GM18498 (cell line): ENCODE measurements around the gene UNC93B1.
A peak's percentile ranks its signal among the peaks of the same experiment; 100 is the strongest.

ENCODE experiments used
- ATAC-seq: cut with Tn5 transposase; IDR thresholded peaks from one replicate; pipeline ENCODE4 v1.9.1; 2021; ENCODE audit warnings: mild to moderate bottlenecking, moderate library complexity; ENCODE audit not compliant: unreplicated experiment

UNC93B1 gene

DNA sequence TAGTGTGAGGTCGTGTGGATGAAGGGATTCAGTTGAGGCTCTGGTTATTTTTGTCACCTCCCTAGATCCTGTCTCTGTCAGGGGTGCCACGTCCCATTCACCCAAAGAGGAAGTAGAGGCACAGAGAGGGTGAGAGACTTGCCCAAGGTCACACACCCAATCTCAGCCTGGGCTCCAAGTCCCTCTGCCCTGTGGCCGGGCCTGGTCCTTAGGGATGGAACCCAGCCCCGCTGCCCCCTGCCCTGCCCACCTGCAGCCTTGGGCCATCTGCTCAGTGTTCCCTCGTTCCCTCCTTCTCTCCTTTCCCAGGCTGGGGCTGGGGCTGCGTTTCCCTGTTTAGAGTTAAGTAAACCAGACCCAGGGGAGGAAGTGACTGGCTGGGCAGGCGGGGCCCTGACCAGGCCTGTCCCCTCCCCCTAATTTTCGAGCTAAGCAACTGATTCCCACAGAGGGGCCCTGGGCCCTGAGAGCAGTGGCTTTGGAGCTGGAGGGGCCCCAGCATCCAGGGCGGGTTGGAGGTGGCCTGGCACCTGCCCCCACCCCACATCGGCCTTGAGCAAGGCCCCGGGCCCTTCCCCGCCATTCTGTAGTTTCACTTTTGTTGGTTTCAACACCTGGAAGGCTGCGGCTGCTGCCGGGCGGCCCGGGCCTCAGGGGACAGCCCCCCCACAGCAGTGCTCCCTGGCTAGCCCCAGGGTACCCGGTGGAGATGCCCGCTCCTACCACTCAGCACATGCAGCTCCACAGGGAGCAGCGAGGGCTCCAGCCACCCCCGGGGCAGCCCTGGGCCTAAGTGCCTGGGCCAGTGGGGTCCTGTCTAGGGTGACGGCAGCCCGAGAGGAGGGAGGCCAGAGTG is 36.4 kb upstream of the UNC93B1 start:
- peak; percentile 50 for ATAC-seq

DNA sequence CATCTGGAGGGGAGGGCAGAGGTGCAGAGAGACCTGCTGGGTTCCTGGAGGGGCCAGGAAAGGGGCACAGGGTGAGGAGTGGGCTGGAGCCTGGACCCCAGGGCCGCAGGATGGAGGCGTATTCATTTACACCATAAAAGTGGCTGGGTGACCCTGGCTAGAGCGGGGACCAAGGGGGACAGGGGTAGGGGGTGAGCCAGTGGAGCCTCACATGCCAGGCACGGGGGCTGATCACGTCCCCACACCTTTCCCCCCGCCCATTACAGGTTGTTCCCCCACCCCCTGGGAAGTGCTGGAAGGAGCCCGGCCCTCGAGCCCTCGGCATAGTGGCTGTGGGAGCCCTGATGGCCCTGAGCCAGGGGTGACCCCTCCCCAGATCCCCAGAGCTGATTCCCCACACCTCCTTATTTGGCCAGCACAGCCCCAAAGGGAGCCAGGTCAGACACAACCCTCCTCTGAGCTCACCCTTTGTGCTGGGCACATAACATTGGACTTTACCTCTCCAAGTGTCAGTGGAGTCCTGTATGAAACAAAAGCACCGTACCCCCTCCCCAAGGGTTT is 35.7 kb upstream of the UNC93B1 start:
- no peak for ATAC-seq

DNA sequence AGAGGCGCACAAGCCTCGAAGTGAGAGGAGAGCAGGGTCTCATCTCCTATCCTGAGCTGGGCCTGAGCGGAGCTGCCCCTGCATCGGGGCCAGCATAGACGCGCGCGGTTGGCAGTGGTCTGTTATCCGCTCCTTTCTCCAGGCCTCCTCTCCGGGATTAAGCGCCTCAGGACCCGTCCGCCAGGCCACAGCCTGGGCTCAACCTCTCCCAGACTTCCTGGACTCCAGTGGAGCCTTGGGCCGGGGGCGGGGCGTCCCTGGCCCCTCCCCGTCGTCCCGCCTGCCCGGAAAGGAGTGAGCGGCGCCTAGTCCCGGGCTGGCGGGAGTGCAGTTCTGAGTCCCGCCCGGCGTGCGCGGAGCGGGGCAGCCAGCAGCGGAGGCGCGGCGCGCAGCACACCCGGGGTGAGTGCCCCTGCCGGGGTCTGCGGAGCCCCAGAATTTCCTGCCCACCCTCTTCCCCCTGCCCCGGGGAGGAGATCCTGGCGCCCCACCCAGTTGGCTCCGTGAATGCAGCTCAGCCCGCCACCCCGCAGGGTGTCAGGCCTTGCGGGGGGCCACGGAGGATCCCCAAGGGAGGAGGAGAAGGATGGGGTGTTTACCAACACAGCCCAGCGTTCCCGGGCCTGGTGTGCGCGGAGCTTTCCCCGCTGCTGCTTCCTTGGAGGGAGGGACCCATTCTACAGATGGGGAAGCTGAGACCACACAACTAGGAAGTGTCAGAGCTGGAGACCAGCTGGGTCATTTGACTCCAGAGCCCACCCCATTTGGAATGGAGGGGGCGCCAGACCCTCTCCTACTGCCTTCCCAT is 35.0 kb upstream of the UNC93B1 start, which contains the start of gene TCIRG1:
Gene TCIRG1 (plus strand): TSS at position 308 of the 808 bp plus-strand sequence. CDS start 2,247 bp downstream, outside the sequence.
- ATAC-seq = peak; percentile 42

DNA sequence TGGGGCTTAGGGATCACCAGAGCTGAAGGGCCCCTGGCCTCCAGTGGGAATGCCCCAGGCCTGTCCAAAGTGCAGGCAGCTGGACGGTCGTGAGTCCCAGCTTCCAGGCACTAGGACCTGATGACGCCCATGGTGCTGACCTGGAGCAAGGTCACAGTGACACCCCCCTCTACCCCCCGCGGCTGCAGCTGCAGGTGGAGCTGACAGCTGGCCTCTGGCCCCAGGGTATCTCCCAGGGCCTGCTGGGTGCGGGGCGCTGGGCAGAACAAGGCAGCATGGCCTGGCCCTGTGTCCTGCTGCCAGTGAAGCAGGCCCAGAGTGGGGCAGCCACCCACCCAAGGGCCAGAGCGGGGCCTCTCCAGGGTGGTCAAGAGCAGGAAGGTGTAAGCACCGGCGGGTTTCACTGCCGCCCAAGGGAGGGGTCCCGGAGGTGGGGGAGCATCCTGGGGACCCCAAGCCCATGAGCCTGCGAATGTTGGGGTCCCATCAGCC is 34.4 kb upstream of the UNC93B1 start:
- no peak for ATAC-seq

DNA sequence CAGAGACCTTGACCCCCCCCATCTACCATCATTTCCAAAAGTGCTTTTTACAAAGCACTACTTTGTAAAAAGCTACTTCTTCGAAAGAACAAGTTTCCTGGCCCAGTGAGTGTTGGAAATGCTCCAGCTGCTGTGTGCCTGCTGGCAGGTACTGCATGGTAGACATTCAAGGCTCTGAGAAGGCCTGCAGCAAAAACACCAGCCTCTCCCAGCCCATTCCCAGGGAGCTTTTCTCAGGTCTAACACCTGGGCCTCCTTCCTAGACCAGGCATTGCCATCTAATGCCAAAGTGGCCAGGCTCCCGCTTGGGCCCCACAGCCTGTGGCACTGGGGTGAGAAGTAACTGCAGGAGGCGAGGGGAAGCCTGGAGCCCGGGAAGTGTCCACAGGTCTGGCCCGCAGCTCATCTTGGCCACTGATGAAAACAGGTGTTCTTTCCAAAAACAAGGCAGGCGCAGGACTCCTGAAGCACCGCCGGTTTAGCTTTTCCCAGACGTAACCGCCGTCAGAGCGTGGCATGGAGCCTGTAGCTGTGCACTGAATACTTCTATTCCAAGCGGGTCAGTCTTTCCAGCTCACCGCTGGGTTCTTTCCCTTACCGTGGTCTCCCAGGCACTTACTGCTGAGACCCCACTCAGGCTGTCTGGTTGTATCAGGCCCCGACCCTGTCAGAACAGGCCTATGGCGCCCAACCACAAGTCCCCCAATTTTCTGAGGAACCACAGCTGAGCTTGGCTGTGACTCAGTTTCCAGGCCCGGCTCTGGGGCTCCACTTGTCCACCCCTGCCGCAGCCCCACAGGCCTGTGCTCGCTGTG is 33.7 kb upstream of the UNC93B1 start:
- no peak for ATAC-seq

DNA sequence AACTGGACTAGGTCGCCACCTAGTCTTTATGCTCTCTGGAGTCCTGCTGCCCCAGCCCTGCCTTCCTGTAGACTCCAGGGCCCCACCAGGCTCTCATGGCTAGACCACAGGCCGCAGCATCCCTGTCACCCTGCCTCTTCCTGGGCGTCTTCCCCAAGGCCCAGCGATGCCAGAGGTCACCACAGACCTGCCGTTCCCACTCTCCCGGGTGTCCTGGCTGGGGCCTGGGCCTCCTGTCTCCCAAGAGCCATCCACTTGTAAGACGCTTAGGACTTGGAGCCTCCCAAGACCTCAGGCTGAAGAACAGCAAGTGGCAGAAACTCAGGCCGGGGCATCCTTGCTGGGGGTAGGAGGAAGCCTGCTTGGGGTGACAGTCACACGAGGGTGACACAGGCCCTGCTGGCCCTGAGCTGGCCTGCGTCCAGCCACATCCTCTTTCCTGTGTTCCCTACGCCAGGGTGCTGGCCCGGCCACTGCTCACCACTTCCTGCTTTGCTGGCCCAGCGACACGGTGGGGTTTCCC is 32.9 kb upstream of the UNC93B1 start:
- no peak for ATAC-seq

DNA sequence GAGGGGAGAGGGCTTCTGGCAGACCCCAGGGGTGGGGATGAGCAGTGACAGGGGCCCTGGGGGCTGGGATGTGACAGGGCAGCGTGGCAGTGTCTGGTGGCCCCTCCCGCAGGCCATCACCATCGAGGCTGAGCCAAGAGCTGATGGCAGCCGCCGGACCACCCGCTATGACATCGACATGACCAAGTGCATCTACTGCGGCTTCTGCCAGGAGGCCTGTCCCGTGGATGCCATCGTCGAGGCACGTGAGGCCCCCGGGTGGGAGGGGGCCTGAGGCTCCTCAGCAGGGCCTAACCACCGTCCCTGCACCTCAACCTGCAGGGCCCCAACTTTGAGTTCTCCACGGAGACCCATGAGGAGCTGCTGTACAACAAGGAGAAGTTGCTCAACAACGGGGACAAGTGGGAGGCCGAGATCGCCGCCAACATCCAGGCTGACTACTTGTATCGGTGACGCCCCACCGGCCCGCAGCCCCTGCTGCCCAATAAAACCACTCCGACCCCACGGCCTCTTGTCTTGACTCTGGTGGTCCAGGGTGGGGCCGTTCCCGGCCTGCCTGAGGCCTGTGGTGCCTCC is 32.3 kb upstream of the UNC93B1 start:
- ATAC-seq = no peak

DNA sequence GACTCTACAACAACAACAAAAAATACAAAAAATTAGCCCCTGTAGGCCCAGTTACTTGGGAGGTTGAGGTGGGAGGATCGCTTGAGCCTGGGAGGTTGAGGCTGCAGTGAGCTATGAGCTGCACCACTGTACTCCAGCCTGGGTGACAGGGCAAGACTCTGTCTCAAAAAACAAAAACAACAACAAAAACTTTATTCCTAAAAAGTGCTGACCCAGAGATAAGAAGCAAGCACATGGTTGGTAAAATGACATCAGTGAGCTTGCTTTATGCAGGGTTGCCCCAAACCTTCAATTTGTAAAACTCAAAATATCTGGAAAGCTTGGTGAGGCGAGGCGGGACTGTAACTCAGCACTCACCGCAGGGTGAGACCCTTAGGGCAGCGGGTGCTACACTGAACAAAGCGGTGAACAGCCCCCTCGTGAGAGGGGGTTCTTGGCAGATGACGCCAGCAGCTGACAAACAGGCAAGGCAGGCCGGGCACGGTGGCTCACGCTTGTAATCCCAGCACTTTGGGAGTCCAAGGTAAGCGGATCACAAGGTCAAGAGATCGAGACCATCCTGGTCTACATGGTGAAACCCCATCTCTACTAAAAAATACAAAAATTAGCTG is 31.5 kb upstream of the UNC93B1 start:
- ATAC-seq = no peak

DNA sequence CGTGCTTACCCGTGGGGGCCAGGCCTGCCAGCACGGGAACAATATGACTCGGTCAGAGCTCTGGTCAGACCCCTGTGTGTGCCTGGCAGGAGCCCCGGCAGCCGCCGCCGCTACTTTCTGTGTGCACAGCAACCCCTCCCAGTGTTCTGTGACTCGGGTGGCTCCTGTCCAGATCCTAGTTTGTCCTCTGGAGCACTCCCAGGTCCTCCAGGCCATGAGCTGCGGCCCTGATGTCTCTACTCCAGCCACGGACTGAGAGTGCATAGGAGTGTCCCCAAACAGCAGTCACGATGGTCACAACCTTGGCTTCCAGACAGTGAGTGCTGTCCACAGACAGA is 29.8 kb upstream of the UNC93B1 start:
- ATAC-seq = no peak

DNA sequence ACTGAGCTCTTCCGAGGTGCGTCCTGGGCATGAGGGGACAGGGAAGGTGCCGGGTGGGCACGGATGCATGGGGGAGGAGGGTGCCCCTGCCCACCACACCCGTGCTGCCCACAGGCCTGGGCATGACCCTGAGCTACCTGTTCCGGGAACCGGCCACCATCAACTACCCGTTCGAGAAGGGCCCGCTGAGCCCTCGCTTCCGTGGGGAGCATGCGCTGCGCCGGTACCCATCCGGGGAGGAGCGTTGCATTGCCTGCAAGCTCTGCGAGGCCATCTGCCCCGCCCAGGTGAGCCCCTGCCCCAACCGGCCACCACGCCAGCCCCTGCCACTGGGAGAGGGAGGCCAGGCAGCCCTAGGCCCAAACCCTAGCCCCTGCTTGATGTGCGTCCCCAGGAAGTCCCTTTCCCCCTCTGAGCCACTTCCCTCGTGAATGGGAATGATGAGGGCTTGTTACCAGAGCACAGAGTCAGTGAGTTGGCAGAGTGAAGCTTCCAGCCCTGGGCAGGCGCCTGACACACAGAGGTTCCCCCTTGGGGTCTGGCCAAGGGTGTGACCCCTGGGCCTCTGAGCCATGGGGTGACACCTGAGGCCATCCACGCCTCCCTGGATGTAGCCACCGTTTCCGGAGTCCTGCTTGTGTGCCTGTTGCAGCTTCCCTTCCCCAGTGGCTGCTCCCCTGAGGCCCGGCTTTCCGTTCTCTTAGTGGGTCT is 29.3 kb upstream of the UNC93B1 start:
- ATAC-seq = no peak

DNA sequence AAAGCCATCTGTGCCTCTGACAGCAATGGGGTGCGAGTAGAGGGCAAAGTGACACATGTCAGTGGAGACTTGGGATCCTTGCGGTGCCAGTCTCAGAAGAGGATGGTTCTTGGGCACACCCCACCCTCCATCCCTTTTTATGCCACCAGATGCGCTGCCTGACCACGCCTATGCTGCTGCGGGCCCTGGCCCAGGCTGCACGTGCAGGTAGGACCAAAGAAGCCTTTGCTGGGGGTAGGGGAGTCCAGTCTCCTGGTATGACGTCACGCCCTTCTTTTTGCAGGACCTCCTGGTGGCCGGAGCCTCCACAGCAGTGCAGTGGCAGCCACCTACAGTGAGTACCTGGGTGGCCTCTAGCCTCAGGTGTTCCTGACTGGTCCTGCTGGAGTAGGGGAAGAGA is 28.1 kb upstream of the UNC93B1 start:
- no peak for ATAC-seq

DNA sequence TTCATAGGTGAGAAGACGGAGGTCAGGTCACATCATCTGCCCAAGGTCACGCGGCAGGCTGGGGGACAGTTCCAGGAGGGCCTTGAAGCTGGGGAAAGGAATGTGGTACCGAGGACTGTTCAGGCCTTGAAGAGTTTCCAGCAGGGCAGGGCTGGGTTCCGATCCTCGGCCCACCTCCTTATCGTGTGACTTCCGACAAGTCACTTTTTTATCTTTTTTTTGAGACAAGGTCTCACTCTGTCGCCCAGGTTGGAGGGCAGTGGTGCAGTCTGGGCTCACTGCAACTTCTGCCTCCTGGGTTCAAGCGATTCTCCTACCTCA is 27.2 kb upstream of the UNC93B1 start:
- no peak for ATAC-seq

DNA sequence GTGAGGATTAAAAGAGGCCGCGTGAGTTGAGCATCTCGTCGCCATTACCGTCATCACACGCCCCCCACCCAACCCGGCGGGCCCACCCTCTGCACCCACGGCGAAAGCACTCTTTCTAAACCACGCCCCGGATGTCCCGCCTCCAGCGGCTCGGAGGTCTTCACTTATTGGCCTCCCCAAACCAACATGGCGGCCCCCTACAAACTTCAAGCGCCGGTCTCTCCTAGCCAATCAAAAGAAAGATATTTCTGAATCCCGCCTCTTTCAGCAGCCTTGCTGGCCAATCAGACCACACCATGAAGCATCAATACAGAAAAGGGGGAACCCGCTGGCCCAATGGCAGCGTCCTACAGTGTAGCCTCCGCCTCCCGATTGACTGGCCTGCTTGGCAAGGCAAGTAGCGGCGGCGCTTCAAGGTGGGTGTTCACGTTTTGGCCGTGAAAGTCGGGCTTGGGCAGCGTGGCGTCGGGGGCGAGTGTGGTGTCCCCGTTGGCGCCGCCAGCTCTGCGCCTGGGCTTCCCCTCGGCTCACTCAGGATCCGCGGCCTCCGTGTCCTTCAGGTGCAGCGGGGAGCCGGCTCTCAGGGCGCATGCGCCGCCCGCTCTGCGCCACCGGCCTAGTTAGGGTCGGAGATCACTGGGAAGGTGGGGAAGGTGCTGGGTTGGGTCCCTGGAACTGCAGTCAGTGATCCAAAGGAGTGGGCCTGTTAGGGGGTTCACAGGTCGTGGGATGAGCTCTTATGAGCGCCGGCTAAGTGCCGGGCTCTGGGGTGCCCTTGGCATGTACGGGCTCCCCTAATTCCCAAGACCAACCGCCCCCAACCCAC is 26.6 kb upstream of the UNC93B1 start, which contains the start of gene NDUFS8:
Gene NDUFS8 (plus strand): TSS at position 364 of the 826 bp plus-strand sequence. CDS start 1,471 bp downstream, outside the sequence.
- ATAC-seq = peak; percentile 92

DNA sequence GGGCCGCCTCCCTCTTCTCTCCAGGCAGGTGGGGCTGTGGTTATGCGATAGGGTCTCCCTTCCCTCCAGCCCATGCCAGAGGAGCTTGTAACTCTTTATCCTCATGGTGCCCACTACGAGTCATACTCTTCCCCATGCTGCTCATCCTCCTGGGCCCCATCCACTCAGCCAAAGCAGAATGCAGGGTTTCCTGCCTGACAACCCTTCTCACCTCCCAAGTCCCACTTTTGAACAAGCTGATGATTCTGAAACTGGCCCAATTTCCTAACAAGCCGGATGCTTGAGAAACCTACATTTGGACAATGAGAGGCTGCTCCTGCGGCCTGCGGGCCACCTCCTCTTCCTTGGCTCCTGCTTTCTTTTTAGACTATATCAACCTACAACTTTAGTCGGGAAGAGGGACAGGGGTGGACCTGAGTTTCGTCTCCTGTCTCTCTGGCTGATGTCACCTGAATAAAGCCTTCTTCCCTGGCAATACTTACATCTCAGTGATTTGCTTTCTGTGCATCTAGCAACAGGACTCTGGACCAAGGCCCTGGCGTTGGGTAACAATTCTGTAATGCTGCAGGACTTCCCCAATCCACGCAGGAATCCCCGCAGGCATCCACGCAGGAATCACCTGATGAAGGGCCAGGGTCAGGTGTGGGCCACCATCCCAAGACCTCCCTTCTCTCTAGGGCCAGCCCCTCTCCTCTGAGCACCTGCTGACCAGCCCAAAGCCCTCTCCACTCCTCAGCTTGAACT is 25.1 kb upstream of the UNC93B1 start:
- no peak for ATAC-seq

DNA sequence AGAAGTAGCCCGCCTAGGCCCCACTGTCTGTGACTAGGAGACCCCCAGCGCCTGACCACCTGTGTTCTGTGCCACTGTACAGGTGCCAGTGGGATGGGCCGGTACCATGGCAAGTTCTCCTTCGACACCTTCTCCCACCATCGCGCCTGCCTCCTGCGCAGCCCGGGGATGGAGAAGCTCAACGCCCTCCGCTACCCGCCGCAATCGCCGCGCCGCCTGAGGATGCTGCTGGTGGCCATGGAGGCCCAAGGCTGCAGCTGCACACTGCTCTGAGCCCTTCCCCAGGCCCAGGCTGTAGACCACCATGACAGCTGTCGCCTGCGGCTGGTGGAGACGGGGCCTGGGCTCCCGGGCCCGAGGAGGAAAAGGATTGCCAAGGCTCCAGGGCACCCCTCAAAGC is 23.8 kb upstream of the UNC93B1 start:
- no peak for ATAC-seq

DNA sequence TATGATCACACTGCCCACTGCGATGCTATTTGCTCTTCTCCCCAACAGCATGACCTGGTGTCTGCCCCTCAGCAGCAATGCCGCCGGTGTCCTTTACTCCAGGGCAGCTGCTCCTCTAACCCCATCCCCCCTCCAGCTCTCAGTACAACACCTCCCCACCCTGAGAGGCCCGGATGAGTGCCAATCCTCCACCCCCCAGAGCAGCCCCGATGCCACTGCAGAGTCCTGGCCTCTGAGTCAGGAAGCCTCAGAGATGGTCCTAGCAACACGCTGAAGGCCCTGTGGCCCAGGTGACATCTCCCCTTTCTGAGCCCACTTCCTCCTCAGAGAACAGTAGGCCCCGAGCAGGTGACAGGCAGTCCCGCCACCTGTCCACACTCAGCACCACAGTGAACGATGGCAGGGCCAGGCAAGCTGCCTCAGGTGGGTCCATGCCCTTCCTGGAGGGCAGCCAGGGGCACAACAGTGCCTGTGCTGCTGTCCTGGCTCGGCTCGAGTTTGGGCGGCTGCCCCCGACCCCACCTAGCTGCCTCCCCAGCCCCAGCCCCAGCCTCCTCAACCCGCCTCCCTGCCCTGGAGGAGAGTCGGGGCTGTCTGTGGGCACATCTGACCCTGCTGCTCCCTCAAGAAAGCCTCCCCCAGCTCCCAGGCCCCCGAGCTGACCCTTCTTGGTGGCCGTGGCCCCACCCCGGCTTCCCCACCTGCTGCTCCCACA is 22.7 kb upstream of the UNC93B1 start:
- no peak for ATAC-seq

DNA sequence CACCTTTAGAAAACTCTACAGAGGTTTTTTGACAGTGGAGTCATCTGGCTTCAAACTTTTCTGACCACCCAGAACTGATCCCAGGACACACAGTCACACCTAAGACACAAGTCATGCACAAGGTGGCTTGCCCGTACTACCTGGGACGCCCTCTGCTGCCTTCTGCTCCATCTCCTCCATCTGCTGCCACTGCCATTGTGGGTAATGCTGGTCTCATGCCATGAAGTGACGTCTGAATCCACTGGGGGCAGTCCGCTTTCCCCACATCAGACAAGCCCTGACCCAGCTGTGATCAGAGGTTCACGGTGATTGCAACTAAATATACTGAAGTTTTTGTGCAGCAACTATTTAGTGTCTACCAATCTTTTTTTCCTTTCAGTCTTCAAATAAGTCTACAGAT is 21.1 kb upstream of the UNC93B1 start:
- ATAC-seq = no peak
